GM03348 (cell line): ENCODE results near the gene EFEMP2.

Source experiments
- DNase-seq: peaks from one replicate; pipeline ENCODE4 v3.0.0; 2012; ENCODE audit warnings: low spot score

The EFEMP2 gene

GRCh38 chr11:65885231-65885630 is 12.6 kb upstream of the EFEMP2 start:
- no peak for DNase-seq

DNA sequence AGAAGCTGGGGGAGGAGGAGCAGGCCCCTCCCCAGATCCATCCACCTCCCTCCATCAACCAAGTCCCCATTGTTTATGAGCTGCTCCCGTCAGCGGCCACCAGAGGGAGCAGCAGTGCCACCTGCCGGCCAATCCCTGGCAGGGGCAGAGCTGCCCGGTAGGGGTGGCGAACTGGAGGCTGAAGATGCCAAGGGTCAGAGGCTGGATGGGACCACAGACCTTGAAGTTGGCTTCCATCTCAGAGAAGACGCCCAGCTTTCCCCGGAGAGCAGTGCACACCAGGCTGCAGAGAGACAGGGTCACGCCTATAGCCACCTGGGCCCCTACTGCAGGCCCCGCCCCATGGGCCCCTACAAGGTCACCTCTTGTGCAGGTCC is 12.1 kb upstream of the EFEMP2 start:
- DNase-seq: peak; percentile 88

GRCh38 chr11:65883786-65884715 is 11.5 kb upstream of the EFEMP2 start:
- no peak for DNase-seq

DNA sequence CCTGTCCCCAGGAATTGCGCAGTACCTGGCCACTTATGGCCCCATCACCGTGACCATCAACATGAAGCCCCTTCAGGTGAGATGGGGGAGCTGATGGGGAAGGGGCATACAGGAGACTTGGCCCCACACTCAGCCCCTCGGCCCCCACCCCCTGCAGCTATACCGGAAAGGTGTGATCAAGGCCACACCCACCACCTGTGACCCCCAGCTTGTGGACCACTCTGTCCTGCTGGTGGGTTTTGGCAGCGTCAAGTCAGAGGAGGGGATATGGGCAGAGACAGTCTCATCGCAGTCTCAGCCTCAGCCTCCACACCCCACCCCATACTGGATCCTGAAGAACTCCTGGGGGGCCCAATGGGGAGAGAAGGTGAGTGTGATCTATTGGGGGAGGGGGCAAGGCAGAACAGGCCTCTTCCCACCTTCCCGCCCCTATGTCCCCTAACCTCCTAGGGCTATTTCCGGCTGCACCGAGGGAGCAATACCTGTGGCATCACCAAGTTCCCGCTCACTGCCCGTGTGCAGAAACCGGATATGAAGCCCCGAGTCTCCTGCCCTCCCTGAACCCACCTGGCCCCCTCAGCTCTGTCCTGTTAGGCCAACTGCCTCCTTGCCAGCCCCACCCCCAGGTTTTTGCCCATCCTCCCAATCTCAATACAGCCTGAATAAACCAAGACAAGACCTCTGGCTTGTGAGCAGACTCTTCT is 10.6 kb upstream of the EFEMP2 start:
- DNase-seq: no peak

DNA sequence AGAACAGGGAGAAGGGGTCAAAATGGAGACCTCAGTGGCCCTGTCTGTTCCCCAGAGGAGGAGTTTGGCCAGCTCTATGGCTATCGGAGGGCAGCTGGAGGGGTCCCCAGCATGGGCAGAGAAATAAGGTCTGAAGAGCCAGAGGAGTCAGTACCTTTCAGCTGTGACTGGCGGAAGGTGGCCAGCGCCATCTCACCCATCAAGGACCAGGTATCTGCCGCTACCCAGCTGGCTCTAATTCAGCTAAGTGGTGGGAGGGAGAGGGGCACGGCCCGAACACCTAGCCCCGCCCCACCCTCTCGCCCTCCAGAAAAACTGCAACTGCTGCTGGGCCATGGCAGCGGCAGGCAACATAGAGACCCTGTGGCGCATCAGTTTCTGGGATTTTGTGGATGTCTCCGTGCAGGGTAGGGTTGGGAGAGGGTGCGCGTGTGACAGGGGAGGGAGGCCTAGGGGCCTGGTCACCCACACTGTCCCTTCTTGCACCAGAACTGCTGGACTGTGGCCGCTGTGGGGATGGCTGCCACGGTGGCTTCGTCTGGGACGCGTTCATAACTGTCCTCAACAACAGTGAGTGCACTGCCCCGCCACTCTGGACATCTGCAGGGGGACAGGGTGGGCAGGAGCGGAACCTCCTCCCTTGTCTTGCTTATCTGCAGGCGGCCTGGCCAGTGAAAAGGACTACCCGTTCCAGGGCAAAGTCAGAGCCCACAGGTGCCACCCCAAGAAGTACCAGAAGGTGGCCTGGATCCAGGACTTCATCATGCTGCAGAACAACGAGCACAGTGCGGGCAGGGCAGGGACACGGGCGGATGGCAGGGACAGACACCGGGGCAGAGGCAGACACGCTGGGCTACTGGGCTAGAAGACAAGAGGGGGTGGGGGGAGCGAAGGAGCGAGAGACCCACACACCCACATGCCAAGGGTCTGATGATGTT is 9.8 kb upstream of the EFEMP2 start:
- no peak for DNase-seq

DNA sequence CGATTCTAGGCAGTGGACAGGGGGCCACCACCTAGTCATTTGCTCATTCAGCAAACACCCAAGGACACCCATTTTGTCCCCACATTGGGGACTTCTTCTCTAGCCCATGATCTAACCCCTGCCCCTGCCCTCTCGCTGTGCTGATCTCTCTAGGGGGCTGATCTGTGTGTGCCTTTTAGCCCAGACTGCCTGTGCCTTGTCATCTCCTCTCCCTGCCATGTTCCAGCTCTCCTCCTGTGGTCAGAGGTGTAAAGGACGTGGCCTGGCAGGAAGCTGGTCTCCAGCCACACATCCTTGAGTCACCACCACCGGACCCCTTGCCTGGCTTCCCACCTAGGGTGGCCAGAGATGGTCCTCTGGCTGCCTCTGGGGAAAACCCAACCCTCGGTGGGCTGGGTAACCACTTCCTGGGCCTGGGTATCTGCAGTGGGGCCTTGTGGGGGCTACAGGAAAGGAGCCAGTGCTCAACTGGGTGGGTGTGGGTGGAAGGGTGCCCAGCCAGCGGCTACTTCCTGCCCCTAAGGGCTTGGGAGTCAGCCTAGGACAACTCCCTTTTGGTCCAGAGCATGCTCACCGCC is 8.3 kb upstream of the EFEMP2 start:
- DNase-seq: no peak

GRCh38 chr11:65880027-65880426 is 7.4 kb upstream of the EFEMP2 start:
- DNase-seq: no peak

DNA sequence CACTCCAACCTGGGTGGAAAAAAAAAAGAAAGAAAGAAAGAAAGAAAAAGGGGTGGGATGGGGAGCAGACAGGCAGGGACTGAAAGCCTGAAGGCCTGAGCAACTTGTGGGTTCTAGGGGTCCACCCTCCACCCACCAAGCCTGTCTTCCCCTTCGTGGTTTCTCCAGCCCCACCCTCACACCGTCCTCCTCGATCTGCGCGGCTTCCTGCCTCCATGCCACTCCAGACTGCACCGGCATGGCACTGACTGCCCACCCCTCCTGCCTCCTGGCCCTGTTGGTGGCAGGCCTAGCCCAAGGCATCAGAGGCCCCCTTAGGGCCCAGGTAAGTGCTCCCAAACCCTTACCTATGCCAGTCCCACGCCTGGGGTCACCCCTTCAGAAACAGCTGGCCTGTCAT is 7.0 kb upstream of the EFEMP2 start, which contains the start of gene CTSW:
Gene CTSW, plus strand, starts transcription at position 221 of the 400 bp plus-strand sequence. Its CDS starts 18 bp downstream, at position 239.
- DNase-seq: no peak

GRCh38 chr11:65873318-65874156 is 937 bp upstream of the EFEMP2 start:
- DNase-seq: peak; percentile 97

- peak; percentile 55 for DNase-seq
These were observed 620 bp downstream of the EFEMP2 start for GRCh38 chr11:65871811-65872548.

- DNase-seq: no peak
These were observed 1.6 kb downstream of the EFEMP2 start for GRCh38 chr11:65870706-65871681.

GRCh38 chr11:65870307-65870658 is 2.3 kb downstream of the EFEMP2 start:
- no peak for DNase-seq

DNA sequence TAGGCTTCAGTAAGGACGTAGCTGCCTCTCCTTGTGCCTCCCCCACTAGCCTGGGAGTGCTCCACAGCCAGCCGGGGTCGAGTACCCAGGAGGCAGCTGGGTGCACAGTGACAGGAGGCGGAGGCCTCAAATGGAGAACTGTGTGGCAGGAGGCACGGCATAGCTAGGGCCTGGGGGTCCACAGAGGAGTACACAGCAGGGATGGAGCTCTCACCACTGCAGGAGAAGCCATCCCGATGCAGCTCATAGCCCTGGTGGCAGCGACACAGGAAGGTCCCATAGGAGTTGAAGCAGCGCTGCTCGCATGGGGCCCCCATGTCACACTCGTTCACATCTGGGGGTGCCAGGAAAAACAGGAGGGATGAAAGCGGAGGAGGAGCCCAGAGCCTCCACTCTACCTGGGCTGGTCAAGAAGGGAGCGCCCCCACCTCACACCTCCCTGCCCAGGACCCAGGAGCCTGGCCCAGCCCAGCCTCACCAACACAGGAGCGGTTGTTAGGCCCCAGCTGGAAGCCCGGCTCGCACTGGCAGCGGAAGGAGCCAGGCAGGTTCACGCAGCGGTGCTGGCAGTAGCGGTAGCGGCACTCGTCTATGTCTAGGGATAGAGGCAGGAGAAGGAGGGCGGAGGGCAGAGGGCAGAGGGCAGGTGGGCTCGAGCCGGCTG is 2.8 kb downstream of the EFEMP2 start:
- DNase-seq: no peak

GRCh38 chr11:65868907-65869306 is 3.7 kb downstream of the EFEMP2 start:
- DNase-seq: no peak

GRCh38 chr11:65868076-65868667 is 4.4 kb downstream of the EFEMP2 start:
- DNase-seq: no peak

- DNase-seq: peak; percentile 46
These were observed 5.1 kb downstream of the EFEMP2 start for GRCh38 chr11:65867284-65868071.
